ENCODE measurements around the gene HYI.
A peak's percentile ranks its signal among the peaks of the same experiment; 100 is the strongest.

HYI gene

DNA sequence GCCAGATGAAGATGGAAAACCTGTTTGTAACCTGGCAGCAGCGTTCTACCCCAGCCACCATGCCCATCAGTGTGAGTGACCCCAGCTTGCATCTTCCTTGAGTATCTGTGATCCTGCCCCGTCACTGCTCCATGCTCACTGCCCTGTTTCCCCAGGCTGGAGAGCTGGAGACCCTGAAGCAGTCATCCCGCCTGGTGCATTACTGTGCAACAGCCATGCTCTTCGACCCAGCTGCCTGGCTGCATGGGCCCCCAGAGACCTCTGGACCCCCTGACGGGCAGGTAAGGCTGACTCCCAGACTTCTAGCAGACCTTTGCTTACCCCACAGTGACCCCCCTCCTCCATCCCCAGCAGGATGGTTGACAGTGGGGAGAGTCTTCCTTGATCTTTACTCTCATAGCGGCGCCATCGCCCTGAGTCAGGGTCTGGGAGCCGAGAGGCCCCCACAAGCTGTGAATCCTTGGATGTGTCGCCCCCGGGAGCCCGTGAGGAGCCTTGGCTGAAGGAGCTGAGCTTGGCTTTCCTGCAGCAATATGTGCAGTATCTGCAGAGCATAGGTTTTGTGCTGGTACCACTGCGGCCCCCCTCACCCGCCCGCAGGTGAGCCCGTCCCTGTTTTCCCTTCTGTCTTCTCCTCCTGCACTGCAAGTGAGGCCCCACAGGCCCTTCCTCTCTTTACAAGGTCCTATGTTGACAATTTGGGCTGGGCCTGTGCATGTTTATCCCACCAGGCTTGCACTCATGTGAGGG is 10.4 kb downstream of the HYI start:
- TF ChIP-seq CTCF (IDR thresholded peaks at IDR 0.05) = no peak
- Histone ChIP-seq H3K27ac (no peak overlapping the region), H3K4me3 (no peak overlapping the region)
- DNase-seq (ENCODE audit: low spot score) = peak; percentile 64

- Histone ChIP-seq H3K4me3 (no peak overlapping the region), H3K27ac (no peak overlapping the region)
- no peak for TF ChIP-seq CTCF (IDR thresholded peaks at IDR 0.05)
- DNase-seq (ENCODE audit: low spot score) = peak; percentile 50
These were observed 11.0 kb downstream of the HYI start for GRCh38 chr1:43442756-43443155.

DNA sequence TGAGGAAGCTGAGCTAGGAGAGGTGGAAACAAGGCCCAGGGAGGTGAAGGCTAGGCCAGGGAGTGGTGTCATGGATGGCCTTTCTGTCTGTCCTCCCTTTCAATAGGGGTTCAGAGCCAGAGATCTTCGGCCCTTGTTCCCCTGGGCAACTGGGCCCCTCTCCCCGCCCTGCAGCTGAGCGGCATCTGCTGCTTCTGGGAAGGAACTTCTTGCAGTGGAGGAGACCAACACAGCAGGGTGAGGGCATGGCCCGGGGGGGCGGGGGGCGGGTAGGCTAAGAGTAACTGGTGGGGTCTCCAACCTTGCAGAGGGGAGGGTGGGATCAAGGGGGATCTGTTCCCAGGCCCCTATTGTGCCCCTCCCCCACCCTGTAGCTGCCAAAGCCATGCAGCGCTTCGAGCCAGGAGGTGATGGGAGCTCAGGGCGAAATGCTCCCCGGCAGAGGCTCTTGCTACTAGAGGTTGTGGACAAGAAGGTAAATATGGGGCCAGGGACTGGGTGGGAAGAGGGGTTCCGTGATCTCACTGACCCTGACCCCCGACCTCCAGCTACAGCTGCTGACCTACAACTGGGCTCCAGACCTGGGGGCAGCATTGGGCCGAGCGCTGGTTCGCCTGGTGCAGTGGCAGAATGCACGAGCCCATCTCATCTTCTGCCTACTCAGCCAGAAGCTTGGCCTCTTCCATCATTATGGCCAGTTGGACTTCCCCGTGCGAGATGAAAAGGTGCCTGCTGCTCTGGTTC is 11.7 kb downstream of the HYI start:
- no peak overlapping the region for H3K4me3 ChIP-seq

DNA sequence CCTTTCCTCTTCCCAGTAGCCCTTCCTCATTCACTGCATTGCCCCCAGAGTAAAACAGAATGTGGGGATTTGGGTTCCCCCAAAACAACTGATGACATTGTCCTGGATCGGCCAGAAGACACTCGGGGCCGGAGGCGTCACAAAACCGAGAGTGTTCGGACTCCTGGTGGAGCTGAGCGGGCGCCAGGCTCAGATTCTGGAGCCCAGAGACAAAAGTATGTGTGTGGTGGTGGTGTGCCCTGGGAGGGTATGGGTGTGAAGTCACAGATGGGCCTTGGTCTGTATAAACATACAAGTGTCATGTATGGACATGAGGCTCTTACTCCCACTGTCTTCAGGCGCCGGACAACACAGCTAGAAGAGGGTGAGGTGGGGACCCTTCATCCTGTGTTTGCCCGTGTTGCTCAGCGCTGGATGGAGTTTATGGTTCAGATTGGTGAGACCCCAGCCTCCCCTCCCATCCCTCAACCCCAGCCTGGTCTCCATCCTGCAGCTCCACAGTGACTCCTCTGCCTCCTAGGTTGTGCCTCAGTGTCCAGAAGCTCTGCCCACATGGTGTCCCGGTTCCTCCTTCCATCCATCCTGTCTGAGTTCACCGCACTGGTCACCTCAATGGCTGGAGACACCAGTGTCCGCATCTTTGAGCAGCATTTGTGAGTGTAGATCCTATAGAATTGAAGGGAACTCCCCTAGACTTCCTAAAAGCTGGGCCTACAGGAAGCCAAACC is 12.4 kb downstream of the HYI start:
- no peak overlapping the region for H3K4me3 ChIP-seq
- no peak for TF ChIP-seq CTCF (IDR thresholded peaks at IDR 0.05)
- no peak overlapping the region for H3K27ac ChIP-seq
- DNase-seq (ENCODE audit: low spot score) = peak; percentile 58

More for the DNA sequence above, 11.7 kb downstream of the HYI start:
- DNase-seq (ENCODE audit: low spot score) = peak; percentile 59
- no peak overlapping the region for H3K27ac ChIP-seq
- TF ChIP-seq CTCF (IDR thresholded peaks at IDR 0.05) = no peak

DNA sequence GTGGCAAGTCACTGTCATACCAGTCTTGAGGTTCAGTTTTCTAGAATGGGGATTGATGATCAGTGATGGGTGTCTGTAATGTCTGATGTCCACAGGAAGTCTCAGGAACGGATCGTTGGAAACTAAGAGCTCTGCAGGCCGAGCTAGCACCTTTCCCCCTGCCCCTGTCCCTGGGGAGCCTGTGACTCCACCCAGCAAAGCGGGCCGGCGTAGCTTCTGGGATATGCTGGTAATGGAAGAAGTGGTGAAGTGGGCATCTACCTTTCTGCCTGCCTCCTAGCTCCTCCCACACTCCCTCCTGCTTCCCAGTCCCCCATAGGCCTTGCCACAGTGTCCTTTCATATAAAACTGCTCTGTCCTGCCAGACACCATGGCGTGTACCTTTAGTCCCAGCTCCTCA is 13.4 kb downstream of the HYI start:
- H3K27ac ChIP-seq = no peak overlapping the region
- DNase-seq (ENCODE audit: low spot score) = peak; percentile 35
- no peak overlapping the region for H3K4me3 ChIP-seq
- no peak for TF ChIP-seq CTCF (IDR thresholded peaks at IDR 0.05)

DNA sequence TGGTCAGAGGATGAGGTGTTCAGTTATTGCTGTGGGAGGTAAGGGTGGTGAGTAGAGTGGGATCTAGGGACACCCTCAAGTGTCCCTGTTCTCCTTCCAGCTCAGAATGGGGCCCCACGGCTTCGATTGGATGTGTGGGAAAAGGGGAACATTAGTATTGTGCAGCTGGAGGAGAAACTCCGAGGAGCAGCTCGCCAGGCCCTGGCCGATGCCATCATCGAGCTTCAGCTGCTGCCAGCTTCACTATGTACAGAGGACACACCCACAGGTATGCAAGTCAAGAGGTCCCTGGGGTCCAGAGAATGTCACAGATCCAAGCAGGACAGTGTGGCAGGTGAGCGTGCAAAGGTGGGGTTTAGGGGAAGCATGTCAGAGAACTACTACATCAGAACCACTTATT is 13.9 kb downstream of the HYI start:
- no peak for TF ChIP-seq CTCF (IDR thresholded peaks at IDR 0.05)
- DNase-seq (ENCODE audit: low spot score) = peak; percentile 56
- Histone ChIP-seq H3K4me3 (no peak overlapping the region), H3K27ac (no peak overlapping the region)
